Measurements from ENCODE around the gene EMID1. TPM values are rescaled to one million over a fixed set of nuclear protein-coding genes. Genes with fewer than 3 reads are reported as not detected.

Gene EMID1
- total RNA-seq, result 31.8 TPM

DNA sequence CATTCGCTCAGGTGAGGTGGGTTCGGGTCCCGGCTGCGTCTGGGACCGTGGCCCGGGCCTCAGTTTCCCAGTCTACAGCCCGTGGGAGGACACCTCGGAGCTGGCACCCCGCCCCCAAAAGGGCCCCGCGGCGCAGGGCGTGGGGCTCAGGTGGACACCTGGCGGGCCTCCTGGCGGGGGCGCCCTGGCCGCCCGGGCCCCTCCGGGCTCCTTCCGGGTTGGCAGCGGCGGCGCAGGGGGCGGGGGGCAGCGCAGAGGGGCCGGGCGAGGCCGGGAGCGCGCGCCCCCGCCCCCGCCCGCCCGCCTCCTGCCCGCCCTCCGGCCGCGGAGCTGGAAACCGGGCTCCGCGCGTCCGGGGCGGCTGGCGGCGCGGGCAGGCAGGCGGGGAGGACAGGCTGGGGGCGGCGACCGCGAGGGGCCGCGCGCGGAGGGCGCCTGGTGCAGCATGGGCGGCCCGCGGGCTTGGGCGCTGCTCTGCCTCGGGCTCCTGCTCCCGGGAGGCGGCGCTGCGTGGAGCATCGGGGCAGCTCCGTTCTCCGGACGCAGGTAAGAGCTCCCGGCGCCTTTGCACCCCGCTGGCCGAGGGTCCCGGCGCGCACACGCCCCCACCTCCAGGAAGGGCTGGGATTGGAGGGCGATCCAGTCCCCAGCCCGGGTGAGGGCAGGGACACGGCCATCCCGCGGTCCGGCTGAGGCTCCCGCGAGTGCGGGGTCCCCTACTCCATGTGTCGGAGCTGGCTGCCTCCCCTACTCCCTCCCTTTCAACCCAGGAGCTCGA, at the start of gene EMID1:
EMID1 (plus strand) TSS at position 303 of the 778 bp plus-strand sequence; CDS start at position 446, 143 bp downstream.
- DNase-seq, result no peak

DNA sequence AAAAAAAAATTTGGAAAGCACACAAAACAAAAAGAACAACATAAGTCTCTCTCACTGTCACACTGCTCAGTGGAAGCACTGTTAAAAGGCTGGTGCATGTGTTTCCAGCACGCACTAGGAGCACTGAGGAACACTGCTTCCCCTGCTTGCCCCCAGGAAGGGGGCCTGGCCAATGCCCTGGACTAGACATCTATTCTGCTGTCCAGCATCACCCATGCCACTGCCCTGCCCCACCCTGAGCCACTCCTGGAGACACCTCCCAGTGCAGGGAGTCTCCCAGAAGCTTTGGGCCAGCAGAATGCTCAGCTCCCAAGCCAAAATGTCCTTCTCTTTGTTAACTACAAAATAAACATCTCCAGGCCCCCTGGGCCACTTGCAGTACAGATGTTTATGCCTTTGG, 49.7 kb upstream of the EMID1 start:
- no peak for DNase-seq

DNA sequence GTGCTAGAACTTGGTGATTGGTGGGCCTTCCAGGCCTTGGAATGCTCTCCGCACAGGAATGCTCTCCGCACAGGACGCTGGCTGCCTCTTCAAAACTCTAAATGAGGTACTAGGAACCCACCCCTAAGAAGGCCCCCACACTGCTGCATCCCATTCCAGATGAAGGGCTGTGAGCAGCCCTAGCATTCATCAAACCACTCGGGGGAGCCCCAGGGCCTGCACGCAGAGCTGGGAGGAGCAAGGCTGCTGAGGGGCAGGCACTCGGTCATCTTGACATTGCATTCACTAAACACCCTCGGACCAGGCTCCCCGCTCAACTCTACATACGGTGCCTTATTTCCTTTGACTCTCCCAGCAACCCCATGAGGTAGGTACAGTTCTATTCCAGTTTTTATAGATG, 49.2 kb upstream of the EMID1 start:
- DNase-seq, result no peak

DNA sequence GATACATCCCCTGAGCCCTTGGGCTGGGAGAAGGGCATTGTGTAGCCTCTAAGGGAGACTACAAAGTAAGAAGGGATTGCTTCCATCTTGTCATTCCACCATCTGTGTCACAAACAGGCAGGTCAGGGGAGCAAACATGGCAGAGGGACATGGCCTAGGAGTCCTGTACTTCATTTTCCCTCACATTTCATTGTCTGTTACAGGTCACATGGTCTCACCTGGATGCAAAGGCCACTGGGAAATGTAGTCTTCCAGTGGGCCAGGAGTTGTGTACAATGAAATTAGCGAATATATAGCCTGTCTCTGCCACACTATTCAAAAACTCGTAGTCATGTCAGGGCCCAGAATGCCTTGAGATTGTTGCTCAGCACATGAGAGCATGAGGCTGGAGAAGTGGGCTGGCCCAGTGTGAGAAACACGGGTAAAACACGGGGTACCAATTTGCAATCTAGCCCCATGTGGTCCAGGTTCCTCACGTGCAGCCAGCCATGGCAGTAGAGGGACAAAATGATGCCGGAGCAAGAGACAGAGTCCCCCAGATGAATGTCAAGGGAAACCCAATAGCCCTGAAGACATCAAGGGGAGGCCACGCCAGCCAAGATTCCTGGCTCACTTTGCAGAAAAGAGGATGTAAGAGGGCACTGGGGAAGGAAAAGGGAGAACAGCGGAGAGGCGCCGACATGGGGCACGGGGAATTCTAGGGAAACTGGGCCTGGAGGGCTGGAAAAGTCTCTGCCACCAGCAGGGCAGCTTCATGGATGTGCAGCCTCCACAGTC, 47.7 kb upstream of the EMID1 start:
- DNase-seq, result no peak

DNA sequence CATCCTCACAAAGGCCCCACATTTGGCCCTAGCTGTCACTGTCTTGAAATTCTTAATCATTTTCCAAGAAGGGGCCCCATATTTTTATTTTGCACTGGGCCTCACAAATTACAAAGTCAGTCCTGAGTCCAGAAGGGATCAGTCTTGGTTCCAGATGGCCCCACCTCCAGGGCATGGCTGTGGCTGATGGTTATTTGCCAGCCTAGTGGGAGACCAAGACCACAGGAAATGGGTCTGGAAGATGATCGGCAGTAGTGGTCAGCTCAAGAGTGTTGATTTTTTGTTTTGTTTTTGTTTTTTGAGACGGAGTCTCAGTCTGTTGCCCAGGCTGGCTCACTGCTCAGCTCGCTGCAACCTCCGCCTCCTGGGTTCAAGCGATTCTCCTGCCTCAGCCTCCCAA, 47.1 kb upstream of the EMID1 start:
- DNase-seq, result no peak

DNA sequence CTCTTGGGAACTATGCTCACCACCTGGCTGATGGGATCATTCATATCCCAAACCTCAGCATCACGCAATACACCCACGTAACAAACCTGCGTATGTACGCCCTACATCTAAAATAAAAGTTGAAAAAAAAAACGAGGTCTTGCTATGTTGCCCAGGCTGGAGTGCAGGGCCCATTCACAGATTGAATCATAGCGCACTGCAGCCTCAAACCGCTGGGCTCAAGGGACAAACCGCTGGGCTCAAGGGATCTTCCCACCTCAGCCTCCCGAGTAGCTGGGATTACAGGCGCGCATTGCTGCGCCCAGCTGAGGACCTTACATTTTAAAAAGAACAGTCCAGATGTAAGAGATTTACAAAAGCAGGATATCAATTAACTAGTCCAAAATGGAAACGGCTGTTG, 41.9 kb upstream of the EMID1 start:
- DNase-seq, result no peak

DNA sequence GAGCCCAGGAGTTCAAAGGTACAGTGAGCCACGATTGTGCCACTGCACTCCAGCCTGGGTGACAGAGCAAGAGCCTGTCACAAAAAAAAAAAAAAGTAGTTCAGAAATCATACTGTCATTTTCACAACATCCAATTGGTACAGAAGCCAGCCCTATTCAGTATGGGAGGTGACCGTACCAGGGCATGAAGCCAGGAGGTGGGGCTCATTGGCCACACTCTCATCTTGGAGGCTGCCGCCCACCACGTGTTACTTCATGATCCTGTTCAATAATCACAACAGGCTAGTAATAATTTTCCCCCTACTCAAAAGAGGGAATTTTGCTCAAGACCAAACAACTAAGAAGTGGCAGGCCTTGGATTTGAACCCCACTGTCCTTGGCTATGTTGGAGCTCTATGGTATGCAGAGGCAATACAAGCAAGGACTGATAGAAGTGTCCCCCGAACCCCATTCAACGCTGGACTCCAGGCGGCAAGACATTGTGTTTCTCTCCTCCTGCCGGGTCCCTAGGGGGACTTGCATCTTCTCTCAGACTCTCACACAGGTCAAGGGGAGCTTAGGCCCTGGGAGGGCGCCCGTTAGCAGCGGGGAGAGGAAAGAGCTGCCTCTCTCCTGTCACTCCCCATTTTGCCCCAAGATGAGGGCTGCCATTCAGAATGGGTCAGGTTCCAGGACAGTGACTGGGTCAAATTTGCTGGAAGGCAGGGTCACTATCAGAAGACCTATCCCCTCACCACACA, 40.2 kb upstream of the EMID1 start:
- DNase-seq, result no peak

DNA sequence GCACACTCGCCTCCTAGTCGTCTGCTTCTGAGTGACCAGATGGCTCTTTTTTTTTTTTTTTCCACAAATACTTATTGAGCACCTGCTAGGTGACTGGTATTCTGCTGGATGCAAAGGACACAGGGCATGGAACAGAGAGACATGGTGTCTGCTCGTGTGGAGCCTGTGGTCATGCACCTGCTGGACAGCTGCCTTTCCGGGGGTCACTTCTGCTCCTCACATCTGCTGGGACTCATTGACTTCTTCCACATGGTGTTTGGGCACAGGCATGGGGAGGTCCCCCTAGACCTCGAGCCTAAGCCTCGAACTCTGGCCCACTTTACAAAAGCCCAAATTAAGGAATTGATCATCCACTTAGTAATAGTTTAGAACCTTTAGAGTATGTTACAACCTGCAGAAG, 39.5 kb upstream of the EMID1 start:
- no peak for DNase-seq

DNA sequence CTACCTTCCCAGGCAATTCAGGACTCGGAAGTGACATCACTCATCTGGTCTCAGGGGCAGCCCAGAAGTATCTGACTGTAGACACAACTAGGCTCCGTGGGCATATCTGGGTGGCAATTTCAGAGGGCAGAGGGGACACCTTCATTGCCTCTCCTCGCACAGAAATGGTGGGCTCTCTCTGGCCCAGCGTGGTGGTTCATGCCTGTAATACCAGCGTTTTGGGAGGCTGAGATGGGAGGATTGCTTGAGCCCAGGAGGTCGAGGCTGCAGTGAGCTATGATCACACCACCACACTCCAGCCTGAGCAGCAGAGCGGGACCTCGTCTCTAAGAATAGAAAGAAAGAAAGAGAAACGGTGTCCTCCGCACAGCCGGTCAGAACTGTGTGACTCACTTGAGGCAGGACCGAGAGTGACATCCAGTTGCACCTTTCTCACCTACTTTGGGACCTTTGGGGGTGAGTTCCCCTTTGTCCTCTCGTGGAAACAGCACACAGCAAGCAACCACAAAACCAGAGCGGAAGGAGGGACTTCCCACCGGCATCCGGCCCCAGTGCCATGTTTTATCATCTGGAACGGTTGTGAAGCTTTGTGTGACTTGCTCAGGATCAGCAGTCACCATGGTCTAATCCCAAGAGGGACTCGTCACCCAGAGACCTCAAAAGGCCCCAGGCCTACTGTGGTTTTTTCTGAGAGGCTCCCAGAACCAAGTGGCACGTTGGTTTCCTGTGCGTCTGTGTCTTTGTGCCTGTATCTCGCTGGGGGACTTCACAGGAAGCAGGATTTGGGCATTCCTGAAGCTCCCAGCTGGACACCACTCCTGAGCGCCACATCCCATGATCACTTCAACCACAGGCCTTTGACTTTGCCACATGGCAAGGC, 38.4 kb upstream of the EMID1 start:
- DNase-seq, result no peak

DNA sequence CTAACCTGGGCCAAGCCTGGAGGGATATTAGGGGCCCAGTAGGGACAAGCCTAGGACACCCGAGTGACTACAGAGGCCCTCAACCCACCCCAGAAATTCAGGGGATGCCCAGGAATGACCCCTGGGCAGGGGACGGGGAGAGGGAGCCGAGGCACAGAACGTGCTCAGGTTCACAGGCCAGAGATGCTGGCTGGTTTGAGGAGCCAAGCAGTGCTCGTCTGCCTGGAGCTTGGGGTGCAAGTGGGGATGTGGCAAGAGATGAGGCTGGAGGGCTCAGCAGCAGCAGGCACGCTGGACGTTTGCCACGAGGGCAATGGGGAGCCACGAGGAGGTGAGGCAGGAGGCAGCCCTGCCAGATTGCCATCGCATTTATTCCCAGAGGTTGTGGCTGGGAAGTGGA, 34.0 kb upstream of the EMID1 start:
- no peak for DNase-seq

DNA sequence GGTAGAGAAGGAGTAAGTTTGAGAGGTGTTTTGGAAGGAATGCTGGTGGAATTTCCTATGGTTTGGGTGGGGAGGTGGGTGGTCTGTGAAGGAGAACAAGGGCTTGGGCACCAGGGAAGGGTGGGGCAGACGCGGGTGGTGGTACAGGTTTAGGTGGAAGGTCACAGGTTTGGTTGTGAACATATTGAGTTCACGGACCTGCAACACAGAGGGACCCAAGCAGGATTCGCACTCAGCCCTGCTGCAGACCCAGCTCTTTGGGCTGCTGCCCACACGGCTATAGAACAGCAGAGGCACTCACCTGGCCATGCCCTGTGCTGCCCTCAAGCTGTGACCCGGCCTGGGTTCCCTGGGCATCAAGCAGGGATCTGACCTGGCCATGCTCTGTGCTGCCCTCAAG, 33.5 kb upstream of the EMID1 start:
- no peak for DNase-seq

DNA sequence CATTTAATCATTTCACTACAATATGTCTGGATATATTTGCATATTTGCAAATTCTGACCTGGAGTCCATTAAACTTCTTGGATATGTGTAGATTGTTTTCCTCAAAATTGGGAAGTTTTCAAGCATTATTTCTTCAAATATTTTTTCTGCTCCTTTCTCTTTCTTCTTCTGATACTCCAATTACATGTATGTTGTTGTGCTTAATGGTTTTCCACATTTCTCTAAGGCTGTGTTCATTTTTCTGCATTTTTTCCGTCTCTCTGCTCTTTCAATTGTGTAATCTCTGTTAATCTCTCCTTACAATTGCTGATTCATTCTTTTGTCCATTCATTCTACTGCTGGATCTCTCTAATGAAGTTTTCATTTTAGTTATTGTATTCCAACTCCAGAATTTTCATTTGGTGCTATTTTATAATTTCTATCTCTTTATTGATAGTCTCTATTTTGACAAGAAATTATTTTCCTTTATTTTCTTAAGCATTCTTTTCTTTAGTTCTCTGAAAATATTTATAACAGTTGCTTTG, 30.3 kb upstream of the EMID1 start:
- no peak for DNase-seq

DNA sequence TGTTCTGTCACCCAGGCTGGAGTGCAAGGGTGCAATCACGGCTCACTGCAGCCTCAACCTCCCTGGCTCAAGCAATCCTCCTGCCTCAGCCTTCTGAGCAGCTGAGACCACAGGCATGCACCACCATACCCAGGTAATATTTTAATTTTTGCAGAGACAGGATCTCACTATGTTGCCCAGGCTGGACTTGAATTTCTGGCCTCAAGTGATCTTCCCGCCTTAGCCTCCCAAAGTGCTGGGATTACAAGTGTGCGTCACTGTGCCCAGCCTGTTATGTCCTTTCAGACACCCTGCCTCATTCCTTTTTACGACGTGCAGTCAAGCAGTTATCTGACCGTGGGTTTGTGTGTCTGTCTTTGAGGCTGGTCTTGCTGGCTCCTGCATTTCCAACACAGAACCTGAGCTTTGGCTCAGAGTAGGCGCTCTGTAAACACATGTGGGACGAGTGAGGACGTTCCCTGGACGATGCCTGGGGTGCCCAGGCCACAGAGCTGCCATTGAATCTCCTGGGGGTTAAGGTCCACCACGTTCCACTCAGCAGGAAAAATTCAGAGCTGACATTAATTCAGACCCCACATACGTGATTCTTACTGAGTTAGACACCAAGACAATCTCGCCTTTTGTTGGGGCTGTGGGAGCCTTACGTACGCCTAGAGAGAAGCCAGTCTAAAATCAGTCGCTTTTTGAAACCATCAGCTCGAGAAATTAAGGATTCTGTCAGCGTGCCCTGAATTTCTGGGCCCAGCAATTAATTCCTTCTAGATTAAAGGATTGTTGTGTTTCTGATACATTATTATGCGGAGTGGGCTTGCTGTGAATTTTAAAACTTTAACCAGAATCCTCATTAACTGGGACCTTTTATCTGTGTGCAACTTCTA, 21.5 kb upstream of the EMID1 start:
- DNase-seq, result no peak

DNA sequence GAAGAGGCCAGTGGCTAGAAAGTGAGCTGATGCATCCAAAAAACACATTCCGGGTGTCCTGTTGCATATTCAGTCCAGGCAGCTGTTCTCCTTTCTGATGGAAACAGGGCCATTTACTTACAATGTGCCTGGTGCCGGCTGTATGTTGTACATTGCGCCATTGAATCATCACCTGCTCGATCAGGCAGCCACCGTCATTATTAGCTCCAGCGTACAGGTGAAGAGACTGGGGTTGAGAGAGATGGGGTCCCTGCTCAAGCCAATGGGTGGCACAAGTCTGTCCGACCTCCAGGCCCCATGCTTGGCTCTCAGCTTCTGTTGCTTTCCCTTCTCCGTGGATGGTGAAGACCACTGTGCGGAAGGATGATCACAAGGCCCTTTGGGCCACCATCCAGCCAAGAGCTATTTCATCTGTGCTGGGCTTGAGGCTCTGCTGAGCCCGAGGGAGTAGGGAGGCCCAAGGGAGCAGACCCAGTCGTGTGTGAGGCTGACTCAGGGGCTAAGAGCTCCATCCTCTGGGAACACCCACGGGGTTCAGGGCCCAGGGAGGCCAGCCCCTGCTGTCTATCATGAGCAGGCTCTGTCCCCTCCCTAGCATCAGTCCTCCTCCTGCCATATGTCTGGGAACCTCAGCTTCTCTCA, 20.7 kb upstream of the EMID1 start:
- DNase-seq, result no peak

DNA sequence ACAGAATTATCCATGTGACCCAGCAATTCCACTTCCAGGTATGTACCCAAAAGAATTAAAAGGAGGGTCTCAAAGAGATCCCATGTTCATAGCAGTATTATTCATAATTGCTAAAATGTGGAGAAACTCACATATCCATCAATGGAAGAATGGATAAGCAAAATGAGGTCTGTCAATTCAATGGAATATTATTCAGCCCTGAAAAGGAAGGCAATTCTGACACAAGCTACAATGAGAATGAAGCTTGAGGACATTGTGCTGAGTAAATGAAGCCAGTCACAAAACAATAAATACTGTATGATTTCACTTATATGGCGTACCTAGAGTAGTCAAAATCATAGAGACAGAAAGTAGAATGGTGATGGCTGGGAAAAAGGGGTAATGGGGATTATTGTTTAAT, 19.4 kb upstream of the EMID1 start:
- DNase-seq, result no peak

DNA sequence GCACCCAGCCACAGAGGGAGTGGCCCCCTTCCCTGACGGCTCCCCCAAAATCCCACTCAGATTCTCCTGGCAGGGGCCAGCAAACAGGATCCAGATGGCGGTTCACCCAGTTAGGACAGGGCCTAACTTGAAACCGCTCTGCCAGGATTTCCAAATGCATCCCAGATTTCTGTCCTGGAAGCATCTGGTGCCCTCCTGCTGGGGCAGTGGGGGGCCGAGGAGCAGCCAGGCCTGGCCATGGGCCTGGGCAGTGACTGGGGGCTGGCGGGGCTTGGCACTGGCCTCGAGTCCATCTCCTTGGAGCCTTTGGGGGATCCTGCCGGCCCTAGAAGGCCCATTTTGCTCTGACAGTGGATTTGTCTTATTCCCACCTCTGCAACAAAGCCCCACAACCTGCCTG, 17.9 kb upstream of the EMID1 start:
- no peak for DNase-seq

DNA sequence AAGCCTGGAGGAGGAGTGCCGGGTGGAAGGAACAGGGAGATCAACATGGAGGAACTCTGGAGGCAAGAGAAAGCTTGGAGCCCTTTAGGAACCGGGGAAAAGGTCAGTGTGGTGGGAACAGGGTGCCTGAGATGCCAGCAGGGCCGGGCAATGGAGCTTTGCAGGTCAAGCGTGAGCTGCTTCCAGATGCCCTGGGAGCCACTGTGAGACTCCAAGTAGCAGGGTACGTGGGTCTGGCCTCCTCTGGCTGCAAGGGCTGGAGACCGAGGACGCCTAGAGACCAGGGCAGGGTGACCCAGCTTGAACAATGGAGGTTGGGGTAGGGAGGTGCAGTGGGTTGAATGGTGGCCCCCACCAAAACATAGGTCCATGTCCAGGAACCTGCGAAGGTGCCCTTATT, 15.6 kb upstream of the EMID1 start:
- DNase-seq, result no peak

DNA sequence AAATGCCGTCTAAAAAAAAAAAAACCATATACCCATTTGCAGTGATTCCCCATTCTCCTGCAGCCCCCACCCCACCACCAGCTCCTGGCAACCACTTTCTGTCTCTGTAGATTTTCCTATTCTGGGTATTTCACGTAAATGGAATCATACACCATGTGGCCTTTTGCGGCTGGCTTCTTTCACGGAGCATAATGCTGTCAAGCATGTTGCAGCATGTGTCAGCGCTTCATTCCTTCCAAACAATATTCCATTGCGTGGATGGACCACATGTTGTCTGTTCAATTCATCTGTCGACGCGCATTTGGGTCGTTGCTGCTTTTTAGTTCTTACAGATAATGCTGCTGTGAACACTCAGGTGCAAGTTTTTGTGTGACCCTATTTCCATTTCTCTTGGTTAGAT, 14.8 kb upstream of the EMID1 start:
- DNase-seq, result no peak

DNA sequence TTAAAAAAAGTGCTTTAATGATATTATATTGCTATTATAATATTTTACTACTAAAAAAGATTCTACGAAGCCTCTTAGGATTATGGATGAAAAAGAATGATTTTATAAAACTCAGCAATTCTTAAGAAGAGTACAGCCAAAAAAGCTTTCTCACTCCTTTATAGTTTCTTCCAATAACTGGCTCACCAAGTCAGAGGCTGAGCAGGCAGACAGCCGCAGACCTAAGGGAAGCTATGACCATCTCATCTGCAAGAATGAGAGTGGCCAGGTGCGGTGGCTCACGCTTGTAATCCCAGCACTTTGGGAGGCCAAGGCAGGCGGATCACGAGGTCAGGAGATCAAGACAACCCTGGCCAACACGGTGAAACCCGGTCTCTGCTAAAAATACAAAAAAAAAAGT, 12.7 kb upstream of the EMID1 start:
- DNase-seq, result no peak

DNA sequence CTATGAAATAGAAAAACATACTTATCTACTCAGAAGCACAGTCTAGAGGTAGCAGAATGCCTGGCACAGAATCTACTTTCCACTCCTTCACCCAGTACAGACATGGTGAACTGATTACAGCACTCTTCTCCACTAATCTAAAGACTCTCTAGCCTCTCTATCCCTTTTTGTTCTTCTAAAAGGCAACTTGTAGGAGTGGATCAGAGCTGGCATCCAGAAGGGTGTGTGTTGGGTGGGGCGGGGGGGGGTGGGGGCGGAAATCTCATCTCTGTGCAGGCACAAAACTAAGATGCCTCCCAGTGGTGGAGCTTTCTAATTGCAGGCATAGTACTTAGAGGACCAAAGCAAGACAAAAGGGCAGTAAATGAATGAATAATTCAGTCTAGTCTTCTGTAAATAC, 11.5 kb upstream of the EMID1 start:
- DNase-seq, result no peak

Data from occipital lobe (tissue), 2 donors.